ENCODE results near the gene ZNRF2. TPM values are rescaled to one million over a fixed set of nuclear protein-coding genes. Genes with fewer than 3 reads are reported as not detected.

The ZNRF2 gene
- 10 to 100 TPM; 19.6 to 26.3 (median 22.5) TPM for total RNA-seq

- intact Hi-C loops (cut with DNase I), result no loop called here
- peak within 1 kb of the TSS; percentile 90 to 100 (median 100) for H3K27ac ChIP-seq
- H3K4me1 ChIP-seq, result peaks cover 2 to 73% (median 21%) of the 10 kb centered on the region in 3 donors
- DNase-seq, result peak; percentile 96
- TF ChIP-seq POLR2A (IDR thresholded peaks at IDR 0.05), result peak in 3 of 4 donors; percentile 67 to 91 (median 68)
- TF ChIP-seq, protein P1, sequence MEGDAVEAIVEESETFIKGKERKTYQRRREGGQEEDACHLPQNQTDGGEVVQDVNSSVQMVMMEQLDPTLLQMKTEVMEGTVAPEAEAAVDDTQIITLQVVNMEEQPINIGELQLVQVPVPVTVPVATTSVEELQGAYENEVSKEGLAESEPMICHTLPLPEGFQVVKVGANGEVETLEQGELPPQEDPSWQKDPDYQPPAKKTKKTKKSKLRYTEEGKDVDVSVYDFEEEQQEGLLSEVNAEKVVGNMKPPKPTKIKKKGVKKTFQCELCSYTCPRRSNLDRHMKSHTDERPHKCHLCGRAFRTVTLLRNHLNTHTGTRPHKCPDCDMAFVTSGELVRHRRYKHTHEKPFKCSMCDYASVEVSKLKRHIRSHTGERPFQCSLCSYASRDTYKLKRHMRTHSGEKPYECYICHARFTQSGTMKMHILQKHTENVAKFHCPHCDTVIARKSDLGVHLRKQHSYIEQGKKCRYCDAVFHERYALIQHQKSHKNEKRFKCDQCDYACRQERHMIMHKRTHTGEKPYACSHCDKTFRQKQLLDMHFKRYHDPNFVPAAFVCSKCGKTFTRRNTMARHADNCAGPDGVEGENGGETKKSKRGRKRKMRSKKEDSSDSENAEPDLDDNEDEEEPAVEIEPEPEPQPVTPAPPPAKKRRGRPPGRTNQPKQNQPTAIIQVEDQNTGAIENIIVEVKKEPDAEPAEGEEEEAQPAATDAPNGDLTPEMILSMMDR (IDR thresholded peaks at IDR 0.05), result peak in 5 of 6 experiments; percentile 48 to 71 (median 60)
- H3K4me3 ChIP-seq, result peak within 1 kb of the TSS; percentile 89 to 96 (median 92)
- 0% methylated on average over 6 to 10 of the region's 96 CpGs for WGBS, 2 donors
- H3K27me3 ChIP-seq, result no peaks in the 10 kb centered on the region
- no peaks in the 10 kb centered on the region for H3K9me3 ChIP-seq
- no peaks in the 10 kb centered on the region for H3K36me3 ChIP-seq
These were observed at the start of gene ZNRF2 for GRCh38 chr7:30284298-30285066. Gene ZNRF2, plus strand, starts transcription at chr7:30284597. Its CDS starts 761 bp downstream, at chr7:30285358.

- Histone ChIP-seq H3K4me1 (peaks cover 11 to 22% (median 13%) of the 10 kb centered on the region in 3 donors), H3K36me3 (no peaks in the 10 kb centered on the region), H3K27ac (no peak overlapping the region), H3K27me3 (no peaks in the 10 kb centered on the region), H3K9me3 (no peaks in the 10 kb centered on the region), H3K4me3 (no peak overlapping the region)
- TF ChIP-seq, protein P1 (IDR thresholded peaks at IDR 0.05), result no peak
- TF ChIP-seq POLR2A (IDR thresholded peaks at IDR 0.05), result no peak
- WGBS, 2 donors, result 67% methylated on average over 1 of the region's 1 CpG; no CpG with 5 or more reads in 1 of the 2 donors
- intact Hi-C loops (cut with DNase I), result no loop called here
- DNase-seq, result no peak
These were observed 47.1 kb upstream of the ZNRF2 start for GRCh38 chr7:30237271-30237695.

DNA sequence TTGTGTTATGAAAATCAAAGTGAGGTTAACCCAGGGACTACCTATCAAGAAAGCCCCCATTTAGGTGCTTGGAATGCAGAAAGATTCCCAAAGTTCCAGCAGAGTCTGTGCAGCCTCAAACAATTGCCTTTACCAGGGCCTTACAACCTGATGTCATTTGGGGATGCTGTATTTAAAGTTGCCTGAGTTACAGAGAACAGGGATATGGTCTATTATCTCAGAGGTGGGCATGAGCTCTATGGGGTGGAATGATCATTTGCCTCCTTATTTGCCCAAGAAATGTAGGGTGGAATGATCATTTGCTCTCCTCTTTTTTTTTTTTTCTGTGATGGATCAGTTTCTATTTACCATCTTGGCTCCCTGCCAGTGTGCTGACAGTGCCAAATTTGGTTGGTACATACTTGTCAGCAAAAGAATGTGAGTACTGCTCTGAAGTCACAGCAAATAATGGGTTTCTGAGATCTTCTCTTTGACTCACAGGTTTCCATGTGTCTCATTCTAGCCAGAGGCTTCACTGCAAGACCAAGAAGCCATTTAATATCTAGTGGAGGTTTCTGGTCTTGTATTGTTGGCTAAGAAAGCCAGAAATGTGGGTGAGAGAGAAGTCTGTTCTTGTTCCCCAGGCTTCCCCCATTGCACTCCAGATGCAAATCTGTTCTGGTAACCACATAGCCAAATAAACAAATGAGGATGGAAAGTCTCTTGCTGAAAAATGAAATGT is 45.5 kb upstream of the ZNRF2 start:
- H3K4me3 ChIP-seq, result no peak overlapping the region
- peaks cover 11 to 22% (median 13%) of the 10 kb centered on the region in 3 donors for H3K4me1 ChIP-seq
- intact Hi-C loops (cut with DNase I), result no loop called here
- no peak for DNase-seq
- H3K9me3 ChIP-seq, result no peaks in the 10 kb centered on the region
- no peaks in the 10 kb centered on the region for H3K27me3 ChIP-seq
- H3K27ac ChIP-seq, result peak overlapping the region in 3 of 4 donors; percentile 14 to 29 (median 25)
- no peak for TF ChIP-seq POLR2A (IDR thresholded peaks at IDR 0.05)
- TF ChIP-seq, protein P1 (IDR thresholded peaks at IDR 0.05), result no peak
- H3K36me3 ChIP-seq, result no peaks in the 10 kb centered on the region

DNA sequence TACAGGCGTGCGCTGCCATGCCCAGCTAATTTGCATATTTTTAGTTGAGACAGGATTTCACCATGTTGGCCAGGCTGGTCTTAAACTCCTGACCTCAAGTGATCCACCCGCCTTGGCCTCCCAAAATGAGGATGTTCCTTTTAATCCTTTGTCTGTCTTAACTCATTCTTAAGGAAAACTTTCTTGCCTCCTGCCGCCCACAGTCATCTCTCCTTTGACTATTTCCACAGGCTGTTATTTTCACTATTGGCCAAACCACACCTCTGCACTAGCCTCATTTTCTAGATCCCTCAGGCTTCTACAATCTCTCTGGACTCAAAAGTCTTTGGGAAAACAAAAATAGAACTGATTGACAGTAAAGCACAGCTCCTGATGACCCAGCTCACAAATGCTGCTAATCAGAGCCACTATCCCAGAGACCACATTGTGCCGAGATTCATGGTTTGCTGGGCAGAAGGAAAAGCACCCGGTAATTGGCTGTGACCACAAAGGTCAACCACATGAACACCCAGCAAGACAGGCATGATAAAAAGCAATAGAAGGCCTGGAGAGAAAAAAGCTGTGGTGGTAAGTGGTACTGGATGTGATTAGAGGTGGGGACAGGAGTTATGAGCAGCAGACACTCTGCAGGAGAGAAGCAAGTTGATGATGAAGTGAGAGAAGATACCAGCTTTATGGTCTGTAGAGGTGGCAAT is 44.1 kb upstream of the ZNRF2 start:
- H3K4me1 ChIP-seq, result peaks cover 11 to 22% (median 13%) of the 10 kb centered on the region in 3 donors
- intact Hi-C loops (cut with DNase I), result no loop called here
- DNase-seq, result no peak
- H3K27ac ChIP-seq, result no peak overlapping the region
- no peak overlapping the region for H3K4me3 ChIP-seq
- no peaks in the 10 kb centered on the region for H3K9me3 ChIP-seq
- H3K27me3 ChIP-seq, result no peaks in the 10 kb centered on the region
- 32 to 37% methylated on average over 6 of the region's 6 CpGs for WGBS, 2 donors
- no peaks in the 10 kb centered on the region for H3K36me3 ChIP-seq
- TF ChIP-seq, protein P1 (IDR thresholded peaks at IDR 0.05), result no peak
- no peak for TF ChIP-seq POLR2A (IDR thresholded peaks at IDR 0.05)

Data from esophagus squamous epithelium (tissue), 5 donors.